Activated CD4-positive, CD25-positive, alpha-beta regulatory T cell treated with anti-CD3 and anti-CD28 coated beads, Interleukin-2, amount 50 U/mL, for 16 hours (primary cell): ENCODE data around the gene ITIH4.

Source experiments
- DNase-seq: peaks from one replicate; pipeline ENCODE4 v3.0.0-alpha.2; 2020; ENCODE audit warnings: low read depth, low spot score

Gene ITIH4

DNA sequence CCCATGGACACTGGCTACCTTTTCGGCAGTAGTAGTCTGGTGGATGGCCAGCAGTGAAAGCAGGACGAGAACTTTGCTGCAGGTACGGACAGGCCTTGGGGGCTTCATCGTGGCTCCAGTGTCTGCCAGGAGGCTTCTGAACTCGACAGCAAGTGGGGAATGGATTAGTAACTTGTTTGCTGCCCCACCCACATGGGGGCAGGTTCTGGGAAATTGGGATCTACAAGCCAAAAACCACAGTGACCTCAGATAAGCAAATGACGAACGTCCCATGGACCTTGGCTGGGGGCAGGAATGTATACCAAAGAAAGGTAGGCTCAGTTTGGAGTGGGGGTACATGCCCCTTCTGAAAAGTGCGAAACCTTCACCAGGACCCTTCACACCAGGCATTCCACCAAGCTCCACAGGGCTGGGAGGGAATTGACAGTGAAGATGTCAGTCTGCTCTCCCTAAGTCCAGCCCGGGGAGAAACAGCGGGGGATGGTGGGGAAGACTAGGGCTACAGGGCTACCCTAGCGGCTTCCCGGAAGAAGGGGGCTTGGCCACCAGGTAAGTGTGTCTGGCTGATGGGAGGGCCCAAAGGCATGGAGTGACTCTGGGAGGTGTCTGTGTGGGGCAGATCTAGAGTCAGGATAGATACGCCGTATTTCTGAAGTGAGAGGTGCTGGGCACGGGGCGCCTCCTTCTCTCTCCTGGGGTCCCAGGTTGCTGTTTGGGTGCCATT, at the start of gene ITIH4:
Gene ITIH4 (minus strand): TSS at position 138 of the 724 bp plus-strand sequence. CDS start 30 bp downstream, at position 108.
- no peak for DNase-seq

DNA sequence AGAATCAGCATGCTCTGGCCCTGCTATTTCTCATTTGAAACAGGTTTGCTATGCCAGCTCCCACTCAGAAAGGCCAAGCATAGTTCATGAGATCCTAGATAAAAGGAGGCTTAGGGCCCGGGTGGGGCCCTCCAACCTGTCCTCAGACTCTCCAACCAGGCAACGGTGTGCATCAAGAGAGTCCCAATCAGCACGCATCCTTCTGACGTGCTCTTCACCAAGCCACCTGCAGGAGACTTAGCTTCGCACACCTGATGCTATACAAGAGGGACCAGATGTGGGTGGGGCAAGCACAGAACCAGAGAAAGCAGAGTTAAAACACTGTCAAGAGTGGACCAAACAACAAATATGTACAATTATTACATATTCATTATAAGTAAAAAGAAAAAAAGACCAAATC, 49.6 kb upstream of the ITIH4 start:
- DNase-seq, result no peak

DNA sequence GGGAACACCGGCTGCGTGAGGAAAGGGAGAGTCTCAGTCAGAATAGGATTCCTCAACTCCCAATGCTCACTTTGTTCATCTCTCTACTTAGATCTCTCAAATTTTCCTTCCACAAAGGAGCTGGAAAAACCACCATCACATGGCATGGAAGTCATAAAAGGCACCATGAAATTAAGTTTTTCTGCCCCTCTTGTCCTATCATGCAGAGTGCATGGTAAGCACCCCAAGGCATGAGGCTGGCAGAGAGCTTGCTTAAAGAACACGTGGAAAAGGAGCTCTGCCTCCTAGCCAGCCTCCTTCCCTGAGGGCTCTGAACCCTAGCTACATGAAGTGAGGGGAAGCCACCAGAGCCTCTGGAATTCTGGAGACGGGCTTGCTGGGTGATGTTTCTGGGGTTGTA, 49.1 kb upstream of the ITIH4 start:
- no peak for DNase-seq

DNA sequence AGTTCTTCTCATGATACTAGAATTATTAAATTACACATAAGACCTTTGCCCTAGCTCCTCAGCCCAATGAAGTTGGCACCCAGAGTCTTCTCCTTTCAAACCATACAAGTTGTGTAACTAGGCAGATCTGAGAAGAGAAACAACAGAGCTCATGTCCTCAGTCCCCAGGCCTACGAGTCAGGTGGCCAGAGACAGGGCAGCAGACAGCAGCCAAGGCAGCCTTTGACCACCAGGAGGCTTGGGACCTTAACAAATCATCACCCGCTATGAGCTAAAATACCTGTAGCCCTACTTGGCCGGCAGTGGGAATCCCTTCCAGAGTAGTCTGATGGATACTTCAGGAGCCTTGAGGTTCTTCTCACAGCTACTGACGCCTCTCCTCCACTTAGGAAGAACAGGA, 48.6 kb upstream of the ITIH4 start:
- no peak for DNase-seq

DNA sequence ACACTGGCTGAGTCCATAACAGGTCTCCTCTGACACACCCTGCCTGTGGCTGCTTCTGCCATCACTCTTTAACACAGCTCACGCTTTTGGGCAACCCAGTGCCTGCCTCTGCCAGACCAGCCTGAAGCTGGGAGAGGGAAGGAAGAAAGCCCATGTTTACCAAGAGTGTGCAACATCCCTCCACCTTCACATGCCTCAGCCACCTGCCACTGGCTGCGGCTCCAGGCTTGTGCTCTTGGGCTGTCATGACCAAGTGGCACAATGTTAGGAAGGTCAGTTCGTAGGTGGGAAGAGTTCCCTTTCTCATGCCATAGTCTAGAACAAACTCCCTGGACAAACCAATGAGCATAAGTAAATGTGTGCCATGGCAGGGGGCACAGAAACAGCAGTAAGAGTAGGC, 46.6 kb upstream of the ITIH4 start:
- no peak for DNase-seq

DNA sequence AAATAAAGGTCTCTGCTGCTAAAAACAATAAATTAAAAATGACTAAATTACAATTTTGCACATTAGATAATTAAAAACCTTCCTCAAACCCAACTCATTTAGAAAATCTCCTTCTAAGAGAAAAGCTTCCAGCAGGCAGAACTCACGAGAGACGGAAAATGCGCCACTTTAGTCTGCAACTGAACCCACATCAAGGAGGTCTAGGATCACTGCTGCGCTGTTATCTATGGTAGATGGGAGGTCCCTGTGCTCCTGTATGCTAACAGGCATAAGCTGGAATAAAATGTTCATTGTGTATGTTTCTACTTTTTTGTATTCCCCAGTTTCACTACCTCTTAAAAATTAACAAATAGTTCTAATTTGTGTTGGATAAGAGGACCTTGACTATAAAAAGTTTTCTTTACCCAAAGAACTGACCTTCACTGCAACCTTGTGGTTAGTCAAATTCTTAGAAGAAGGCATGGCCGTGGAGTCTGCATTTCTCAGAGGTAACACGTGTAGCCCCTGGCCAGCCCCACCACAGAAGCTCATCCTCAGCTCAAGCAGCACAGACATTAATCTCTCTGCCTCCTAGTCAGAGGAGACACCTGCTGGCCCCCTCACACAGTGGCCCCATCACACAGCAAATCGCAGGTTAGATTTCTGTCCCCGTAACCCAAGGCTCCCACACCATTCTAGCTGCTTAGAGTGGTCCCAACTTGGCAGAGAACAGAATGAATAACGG, 44.6 kb upstream of the ITIH4 start:
- no peak for DNase-seq

DNA sequence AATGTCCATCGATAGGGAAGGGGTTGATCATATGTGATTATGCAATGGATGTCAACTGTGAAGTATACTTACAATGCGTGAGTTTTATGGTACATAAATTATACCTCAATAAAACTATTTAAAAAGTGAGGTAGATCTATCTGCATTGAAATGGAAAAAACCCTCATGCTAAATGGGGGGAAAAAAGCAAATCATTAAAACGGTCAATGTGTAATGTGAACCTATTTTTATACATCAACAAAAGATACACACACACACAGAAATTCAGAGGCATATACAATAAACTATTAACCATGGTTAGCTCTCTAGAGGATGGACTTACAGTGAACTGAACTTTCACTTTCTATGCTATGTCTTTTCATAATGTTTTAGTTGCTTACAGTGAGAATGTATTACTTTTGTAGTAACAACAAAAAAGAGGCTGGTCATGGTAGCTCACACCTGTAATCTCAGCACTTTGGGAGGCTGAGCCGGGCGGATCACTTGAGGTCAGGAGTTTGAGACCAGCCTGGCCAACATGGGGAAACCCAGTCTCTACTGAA, 43.8 kb upstream of the ITIH4 start:
- DNase-seq, result no peak

DNA sequence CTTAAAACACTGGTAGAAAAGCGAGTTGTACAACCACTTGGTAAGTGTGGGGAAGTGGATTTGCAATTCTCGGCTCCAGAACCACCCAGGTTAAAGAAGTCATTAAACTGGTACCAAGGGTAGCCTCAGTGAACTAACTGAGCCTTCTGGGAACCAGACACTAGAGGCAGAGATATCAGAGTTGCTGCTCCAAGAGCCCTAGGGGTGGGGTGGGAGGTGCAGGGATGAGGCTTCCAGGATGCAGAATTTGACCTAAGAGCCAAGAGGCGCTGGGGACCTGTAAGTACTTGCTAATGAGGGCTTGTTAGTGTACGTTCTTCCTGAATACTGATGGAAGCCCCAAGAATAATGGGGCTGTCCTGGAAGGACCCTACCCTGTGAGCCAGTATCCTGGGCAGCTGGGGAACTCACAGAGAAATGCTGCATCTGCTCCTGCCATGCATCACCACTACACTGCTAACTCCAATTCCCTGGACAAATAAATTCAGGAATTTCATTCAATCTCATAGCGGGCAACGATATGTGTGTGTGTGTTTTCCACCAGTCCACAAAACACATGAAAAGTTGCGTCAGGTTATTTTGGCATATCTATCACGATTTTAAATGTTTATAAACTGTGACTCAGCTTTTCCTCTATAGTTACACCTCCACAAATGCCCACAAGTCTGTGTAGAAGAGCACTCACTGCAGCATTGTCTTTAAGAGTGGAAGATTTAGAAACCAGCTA, 43.1 kb upstream of the ITIH4 start:
- DNase-seq, result no peak

DNA sequence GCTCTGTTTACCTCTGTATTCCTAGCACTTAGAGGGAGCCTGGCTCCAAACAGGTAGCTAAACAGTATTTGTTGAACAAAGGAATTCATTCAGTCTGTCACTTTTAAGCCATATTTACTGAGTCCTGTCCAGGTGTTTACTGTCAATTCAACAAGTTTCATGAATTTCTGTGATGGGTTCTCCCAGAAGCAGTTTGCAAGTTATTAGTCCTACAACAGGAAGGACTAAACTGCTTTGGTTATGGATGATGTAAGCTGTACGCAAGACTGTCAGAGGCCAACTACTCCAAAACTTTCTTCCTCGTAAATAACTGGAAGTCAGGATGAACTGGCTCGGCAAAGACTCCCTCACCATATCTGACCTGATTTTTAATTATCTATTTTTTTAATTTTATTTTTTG, 41.8 kb upstream of the ITIH4 start:
- no peak for DNase-seq

DNA sequence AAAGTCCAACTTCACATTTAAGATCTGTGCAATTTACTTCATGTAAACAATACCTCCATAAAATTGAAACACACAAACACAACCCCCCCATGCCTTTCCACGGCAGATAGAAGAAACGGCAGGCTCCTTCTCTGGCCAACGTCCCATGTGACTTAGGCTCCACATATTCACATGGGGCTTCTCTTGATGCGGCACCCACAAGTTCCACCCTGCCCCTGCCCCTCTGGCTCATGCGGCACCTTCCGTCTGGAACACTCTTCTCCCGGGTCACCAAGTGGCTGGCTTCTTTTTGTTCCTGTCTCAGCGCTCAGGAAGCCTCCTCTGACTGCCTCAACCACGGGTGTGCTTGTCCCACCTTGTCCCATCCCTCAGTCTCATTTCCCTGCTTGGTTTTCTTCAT, 41.3 kb upstream of the ITIH4 start:
- no peak for DNase-seq

DNA sequence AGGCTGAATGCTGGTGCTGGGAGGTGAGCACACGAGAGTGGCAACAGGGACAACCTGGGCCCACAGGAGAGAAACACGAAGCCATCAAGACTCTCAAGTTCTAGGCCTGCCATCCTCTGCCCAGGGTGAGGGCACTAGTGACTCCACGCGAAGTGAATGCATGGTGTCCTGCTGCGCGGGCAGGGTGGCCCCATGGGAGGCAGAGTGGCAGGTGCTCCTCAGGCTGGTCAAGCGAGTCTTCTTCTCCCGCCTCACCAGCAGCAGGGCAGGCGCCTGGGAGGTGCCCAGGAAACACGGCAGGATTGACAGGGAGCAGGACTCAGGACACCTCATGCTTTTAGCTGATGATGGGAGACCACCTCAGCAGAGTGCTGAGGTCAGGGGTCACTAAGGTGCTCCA, 40.0 kb upstream of the ITIH4 start:
- DNase-seq, result no peak

DNA sequence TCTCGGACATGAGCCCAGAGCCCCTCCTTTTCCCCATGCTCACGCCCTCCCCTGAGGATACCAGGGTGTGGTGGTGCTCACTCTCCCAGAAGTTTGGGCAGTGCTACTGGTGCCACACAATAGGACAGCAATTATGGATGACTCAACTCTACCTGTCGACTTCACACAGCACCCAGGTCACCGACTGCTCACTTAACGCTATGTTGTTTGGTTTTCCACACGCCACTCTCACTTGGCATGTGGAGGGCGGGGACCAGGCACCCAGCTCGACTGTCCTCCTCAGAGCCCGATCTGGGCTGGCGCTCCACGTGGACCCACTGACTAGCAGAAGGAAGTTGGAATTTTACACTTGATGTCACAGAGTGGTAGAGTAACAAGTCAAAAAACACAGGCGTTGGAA, 36.0 kb upstream of the ITIH4 start:
- no peak for DNase-seq

DNA sequence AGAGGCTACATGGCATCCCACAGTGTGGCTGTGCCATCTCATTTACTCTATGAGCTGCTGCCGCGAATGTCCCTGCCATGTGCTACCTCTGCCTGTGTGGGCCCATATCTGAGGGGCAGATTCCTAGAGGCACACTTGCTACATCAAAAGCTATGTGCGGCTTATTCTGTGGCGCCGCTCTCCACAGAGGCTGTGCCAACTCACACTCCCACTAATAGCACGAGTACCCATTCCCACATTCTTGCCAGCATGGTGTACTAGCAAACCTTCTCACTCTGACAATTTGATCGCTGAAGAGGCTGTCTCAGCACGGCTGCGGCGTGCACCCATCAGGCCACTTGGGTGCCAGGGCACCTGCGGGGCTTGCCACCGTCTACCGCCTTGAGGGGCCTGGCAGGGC, 35.5 kb upstream of the ITIH4 start:
- DNase-seq, result no peak

DNA sequence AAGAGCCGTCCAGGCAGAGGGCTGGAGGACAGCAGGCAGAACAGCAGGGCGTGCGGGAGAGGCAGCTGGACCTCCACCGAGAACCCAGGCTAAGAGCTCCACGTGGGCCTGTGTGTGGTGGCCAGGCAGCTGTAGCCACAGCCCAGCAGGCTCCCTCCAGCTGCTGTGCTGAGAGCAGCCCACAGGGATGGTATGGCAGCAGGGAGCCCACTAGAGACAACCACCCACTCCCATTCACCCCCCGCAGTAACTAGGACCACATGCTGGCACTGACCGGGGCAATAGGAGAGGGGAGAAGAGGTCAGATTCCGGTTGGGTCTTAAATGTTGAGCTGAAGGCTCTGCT, 29.9 kb upstream of the ITIH4 start:
- DNase-seq, result no peak

DNA sequence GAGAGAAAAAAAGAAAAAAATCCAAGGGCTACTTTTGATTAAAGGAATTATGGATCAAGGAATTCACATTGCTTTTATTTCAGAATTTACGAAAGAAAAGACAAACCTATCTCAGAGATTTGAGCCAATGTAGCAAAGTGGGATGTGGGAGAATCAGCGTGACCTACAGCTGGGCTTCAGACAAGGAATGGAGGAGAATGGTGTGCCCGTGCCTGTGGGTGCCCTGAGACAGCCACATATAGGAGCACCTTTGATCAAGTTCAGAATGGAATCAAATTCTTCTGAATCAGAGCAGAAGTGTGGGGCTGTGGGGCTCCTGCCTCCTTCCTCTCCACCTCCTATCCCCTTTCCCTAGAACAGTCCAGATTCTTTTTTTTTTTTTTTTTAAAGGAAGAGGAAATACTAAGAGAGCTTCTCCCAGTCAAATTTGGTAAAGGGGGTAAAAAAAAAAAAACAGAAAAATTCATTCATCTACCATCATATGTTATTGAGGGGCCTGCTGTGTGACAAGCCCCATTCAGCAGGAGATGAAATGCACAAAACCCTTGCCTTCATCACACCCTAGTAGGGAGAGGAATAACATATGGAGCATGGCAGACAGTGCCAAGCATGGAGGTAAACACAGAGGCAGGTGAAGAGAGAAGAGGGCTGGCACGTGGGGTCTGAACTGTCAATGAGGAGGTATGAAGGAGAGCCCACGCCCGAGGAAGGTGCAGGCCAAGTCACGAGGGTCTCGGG, 29.4 kb upstream of the ITIH4 start:
- no peak for DNase-seq

DNA sequence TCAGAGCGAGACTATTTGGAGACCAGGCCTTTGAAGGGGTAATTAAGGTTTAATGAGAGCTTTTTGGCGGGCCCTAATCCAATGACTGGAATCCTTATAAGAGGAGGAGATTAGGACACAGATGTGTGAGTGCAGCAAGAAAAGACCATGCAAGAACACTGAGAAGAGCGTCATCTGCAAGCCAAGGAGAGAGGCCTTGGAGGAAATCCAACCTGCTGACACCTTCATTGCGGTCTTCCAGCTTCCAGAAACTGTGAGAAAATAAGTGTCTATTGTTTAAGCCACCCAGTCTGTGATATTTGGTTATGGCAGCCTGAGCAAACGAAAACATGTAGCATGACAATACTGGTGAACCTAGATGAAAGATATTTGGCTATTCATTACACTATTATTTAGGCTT, 27.4 kb upstream of the ITIH4 start:
- DNase-seq, result no peak

DNA sequence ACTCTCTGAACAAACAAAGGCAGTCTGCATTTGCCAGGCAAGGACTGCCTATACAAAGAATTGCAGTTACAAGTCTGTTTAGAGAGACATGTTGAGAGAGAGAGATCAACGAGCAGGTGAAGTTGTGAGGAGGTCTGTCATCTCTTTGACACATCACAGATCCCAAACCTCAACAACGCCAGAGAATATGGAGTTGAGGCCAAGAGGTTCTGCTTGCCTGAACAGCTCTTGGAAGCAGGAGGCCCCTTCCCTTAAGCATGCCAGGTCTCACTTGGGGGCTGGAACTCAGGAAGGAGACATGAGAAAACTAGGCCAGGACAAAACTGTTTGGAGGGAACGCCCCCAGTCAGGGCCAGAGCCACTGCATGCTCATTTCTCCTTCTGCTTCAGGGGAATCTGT, 26.7 kb upstream of the ITIH4 start:
- DNase-seq, result no peak

DNA sequence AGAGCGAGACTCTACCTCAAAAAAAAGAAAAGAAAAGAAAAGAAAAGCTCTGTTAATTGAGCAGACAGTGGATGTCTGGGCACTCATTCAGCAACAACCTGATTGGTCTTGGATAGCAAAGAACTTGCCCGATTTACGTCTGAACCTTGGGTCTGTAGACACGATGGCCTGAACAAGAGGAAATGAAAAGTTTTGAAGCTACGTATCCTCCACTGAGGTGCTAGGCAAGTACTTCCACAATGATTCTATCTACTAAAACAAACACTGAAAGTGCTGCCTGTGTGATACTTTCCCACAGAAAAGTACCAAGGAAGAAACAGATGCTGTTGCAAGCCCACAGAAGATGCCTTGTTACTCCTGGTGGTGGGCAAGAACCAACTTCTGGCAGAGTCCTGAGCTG, 26.2 kb upstream of the ITIH4 start:
- no peak for DNase-seq

DNA sequence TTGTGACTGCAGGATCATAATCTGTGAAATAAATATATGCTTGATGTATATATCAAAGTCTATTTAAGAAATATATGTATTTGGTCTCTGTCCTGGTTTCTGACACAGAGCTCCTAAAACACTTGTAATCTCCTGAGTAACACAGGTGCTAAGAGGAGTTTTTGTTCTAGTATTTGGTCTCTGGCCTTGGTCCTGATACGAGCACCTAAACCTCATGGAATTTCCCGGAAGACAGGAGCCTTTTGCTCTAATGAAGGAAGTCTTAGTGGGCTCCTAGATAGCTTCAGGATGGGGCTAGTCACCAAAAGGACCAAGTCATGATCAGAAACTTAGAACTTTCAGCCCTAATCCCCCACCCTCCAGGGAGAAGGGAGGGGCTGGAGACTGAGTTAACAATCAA, 23.5 kb upstream of the ITIH4 start:
- DNase-seq, result no peak

DNA sequence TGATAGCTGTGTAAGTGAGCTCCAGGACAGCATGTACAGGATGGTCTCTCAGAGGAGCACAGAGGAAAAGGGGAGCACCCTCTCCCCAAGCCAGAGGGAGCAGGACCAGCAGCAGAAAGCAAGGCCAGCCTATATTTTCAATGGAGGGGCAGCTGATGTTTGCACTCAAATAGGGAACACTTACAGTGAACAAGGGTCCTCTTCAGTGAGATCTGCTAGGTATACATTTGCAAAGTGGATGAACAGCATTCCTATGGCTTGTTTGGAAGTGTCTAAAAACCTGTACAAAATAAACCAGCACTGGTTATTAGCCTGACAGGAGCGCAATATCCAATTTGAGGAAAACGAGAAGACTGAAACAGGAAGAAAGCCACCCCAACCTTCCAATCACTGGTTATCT, 21.9 kb upstream of the ITIH4 start:
- no peak for DNase-seq

DNA sequence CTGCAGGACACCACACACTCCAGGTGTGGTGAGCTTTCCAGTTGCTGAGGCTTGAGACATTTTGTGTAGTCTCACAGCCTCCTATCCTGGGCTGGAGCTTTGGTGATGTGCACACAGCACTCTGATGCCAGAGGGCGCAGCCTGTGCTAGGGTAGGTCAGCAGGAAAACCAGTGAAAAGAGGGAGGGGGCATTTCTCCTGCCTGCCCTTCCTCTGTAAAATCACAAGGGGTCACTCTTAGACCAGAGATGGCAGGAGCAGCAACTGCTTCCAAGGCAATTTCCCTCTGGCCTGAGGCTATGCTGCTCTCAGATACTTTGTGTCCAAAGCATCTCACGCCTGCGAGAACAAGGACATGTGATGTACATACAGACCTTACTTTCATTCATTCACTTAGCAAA, 20.9 kb upstream of the ITIH4 start:
- DNase-seq, result no peak

DNA sequence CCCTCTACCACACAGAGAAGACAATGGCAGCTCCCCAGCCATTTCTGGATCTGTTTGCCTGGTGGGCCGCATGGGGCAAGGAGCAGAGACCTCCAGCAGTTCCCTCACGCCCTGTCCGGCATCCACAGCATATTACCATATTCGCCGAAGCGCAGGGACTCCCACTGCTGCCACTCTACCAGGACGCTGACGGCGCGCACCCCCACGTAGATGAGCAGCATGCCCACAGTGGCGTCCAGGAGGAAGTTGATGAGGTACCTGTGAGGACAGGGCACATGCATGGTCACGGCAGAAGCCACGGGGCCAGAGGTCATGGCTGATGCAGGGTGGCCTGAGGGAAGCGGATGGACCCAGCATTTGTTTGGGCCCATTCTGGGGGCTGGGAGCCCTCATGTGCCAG, 19.2 kb upstream of the ITIH4 start:
- no peak for DNase-seq
